Non-pigmented ciliary epithelial cell (primary cell): ENCODE measurements around the gene DPP7.
"Not testable (repeated sequence)": the region's sequence is repeated elsewhere in the genome, so short reads cannot be mapped to it uniquely, and the experiment has no call there.

Experiments
- DNase-seq: peaks from one replicate; pipeline ENCODE4 v3.0.0-alpha.2; 2010; ENCODE audit warnings: low read depth

The DPP7 gene

GRCh38 chr9:137128862-137129455, 14.4 kb upstream of the DPP7 start:
- DNase-seq: no peak

- no peak for DNase-seq
Measured at GRCh38 chr9:137128158-137128861, 13.8 kb upstream of the DPP7 start.

- DNase-seq: no peak
Measured at GRCh38 chr9:137127301-137128157, 13.0 kb upstream of the DPP7 start.

DNA sequence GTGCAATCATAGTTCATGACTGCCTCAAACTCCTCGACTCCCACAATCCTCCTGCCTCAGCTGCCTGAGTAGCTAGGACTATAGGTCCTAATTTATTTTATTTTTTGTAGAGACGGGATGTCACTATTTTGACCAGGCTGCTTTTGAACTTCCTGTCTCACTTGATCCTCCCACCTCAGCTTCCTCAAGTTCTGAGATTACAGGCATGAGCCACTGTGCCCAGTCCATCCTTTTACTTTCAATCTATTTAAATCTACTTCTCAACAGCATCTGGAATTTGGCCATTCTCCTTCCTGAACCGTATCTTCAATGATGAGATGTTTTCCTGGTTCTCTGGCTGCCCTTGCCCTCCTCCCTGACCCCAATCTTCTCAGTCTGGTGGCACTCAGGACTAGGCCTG, 12.3 kb upstream of the DPP7 start:
- DNase-seq: no peak

DNA sequence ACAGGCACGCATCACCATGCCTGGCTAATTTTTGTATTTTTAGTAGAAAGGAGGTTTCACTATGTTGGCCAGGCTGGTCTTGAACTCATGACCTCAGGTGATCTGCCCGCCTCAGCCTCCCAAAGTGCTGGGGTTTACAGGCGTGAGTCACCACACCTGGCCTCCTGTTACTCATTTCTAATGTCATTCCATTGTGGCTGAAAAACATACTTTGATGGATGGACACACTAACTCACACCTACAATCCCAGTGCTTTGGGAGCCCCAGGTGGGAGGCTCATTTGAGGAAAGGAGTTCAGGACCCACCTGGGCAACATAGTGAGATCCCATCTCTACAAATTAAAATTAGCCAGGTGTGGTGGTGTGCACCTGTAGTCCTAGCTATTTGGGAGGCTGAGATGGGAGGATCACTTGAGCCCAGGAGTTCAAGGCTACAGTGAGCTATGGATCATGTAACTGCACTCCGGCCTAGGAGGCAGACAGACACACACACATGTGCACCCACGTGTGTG, 9.5 kb upstream of the DPP7 start:
- not testable (repeated sequence) for DNase-seq

DNA sequence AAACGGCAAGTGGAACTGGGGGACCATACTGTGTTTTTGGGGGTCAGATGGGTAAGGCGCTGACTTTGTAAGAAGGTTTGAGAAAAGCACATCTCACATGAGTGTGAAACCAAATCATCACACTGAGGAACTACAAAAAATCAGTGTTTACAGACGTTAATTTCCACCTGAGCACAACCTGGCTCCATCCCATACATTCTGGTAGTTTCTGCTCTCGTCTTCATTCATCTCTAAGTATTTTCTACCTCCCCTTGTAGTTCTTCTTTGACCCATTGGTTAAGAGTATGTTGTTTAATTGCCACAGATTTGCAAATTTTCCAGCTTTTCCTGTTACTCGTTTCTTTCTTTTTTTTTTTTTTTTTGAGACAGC, 8.9 kb upstream of the DPP7 start:
- DNase-seq: no peak

DNA sequence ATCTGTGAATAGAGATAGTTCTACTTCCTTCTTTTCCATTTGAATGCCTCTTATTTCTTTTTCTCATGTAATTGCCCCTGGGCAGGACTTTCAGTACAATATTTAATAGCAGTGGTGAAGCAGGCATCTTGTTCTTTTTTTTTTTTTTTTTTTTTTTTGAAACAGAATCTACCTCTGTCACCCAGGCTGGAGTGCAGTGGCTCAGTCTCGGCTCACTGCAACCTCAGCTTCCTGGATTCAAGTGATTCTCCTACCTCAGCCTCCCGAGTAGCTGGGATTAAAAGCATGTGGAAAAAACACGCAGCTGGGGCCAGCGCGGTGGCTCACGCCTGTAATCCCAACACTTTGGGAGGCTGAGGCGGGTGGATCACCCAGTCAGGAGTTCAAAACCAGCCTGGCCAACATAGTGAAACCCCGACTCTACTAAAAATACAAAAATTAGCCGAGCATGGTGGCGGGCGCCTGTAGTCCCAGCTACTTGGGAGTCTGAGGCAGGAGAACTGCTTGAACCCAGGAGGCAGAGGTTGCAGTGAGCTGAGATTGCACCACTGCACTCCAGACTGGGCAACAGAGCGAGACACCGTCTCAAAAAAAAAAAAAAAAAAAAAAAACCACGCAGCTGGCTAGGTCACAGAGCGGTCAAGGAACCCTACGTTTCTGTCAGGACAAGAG, 8.4 kb upstream of the DPP7 start:
- not testable (repeated sequence) for DNase-seq

DNA sequence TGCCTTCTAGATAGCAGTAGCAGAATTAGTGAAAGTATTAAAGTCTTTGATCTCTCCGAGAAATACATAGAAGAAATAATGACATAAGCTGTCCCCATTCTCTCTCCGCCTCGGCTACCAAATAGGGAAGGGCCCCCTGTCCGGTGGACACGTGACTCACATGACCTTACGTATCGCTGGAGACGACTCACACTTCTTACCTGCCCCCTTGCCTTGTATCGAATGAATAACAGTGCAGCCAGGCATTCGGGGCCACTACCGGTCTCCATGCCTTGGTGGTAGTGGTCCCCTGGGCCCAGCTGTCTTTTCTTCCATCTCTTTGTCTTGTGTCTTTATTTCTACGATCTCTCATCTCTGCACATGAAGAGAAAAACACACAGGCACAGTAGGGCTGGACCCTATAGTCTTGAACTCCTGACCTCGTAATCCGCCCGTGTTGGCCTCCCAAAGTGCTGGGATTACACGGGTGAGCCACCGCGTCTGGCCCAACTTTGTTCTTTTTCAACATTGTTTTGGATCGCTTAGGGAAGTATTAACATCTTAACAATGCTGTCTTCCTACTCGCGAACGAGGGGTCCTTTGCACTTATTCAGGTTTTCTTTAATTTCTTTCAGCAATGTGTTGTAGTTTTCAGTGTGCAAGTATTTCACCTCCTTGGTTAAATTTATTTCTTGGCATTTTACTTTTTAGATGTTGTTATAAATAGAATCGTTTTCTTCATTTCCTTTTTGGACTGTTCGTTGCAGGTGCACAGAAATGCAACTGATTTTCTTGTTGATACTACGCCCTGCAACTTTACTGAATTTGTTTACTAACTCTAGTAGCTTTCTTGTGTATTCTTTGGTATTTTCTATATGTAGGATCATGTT, 7.6 kb upstream of the DPP7 start:
- DNase-seq: not testable (repeated sequence)

DNA sequence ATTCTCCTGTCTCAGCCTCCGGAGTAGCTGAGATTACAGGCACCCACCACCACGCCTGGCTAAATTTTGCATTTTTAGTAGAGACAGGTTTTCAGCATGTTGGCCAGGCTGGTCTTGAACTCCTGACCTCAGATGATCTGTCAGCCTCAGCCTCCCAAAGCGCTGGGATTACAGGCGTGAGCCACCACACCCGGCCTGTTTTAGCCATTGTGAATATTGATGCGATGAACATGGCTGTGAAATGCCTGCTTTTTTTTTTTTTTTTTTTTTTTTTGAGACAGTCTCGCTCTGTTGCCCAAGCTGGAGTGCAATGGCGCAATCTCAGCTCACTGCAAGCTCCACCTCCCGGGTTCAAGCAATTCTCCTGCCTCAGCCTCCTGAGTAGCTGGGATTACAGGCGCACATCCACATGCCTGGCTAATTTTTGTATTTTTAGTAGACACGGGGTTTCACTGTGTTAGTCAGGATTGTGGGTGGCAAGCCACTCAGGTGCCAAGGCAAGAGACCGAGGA, 3.6 kb upstream of the DPP7 start:
- DNase-seq: not testable (repeated sequence)

GRCh38 chr9:137117269-137117731, 2.8 kb upstream of the DPP7 start:
- DNase-seq: no peak

DNA sequence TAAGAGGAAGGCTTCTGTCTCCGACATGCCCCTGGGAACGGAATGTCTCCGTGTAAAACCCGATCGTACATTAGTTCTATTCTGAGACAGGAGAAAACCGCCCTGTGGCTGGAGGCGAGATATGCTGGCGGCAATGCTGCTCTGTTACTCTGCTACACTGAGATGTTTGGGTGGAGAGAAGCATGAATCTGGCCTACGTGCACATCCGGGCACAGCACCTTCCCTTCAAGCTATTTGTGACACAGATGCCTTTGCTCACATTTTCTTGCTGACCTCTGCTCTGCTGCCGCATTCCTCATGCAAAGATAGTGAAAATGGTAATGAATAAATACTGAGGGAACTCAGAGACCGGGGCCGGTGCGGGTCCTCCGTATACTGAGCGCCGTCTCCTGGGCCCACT, 2.2 kb upstream of the DPP7 start:
- DNase-seq: no peak

DNA sequence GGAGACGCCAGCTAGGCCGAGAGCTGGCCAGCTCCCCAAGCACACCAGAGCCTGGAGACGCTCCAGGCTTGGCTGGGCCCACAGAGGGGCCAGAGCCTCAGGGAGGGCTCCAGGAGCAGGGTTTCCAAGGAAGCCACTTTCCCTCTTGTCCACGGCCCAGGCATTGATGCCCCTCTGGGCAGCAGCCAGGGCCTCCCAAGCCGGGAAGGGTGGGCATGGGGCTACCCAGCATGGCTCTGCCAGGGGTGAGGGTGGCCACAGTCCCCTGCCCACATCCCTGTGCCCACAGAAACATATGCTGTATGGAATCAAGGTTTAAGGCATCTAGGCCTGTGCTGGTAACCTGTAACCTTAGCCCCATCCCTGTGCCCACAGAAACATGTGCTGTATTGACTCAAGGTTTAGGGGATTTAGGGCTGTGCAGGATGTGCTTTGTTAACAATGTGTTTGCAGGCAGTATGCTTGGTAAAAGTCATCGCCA, 1.5 kb upstream of the DPP7 start:
- DNase-seq: no peak

- DNase-seq: no peak
Measured at GRCh38 chr9:137115394-137116026, 977 bp upstream of the DPP7 start.

DNA sequence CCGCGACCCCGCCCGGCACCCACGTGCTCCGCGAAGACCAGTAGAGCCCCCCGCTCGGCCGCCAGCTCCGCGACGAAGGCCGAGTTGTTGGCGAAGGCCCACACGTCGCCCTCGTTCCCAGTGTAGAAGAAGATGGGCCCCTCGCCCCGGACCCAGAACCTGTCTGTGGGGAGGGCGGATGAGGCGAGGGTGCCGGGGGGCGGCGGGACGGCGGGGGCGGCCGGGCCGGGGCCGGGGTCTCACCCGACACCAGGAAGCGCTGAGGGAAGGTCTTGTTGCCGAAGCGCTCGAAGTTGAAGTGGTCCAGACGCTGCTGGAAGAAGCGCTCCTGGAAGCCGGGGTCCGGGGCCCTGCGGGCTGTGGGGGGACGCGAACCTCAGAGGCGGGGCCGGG, 317 bp downstream of the DPP7 start:
- DNase-seq: no peak

- DNase-seq: no peak
Measured at GRCh38 chr9:137113385-137114159, 961 bp downstream of the DPP7 start.

DNA sequence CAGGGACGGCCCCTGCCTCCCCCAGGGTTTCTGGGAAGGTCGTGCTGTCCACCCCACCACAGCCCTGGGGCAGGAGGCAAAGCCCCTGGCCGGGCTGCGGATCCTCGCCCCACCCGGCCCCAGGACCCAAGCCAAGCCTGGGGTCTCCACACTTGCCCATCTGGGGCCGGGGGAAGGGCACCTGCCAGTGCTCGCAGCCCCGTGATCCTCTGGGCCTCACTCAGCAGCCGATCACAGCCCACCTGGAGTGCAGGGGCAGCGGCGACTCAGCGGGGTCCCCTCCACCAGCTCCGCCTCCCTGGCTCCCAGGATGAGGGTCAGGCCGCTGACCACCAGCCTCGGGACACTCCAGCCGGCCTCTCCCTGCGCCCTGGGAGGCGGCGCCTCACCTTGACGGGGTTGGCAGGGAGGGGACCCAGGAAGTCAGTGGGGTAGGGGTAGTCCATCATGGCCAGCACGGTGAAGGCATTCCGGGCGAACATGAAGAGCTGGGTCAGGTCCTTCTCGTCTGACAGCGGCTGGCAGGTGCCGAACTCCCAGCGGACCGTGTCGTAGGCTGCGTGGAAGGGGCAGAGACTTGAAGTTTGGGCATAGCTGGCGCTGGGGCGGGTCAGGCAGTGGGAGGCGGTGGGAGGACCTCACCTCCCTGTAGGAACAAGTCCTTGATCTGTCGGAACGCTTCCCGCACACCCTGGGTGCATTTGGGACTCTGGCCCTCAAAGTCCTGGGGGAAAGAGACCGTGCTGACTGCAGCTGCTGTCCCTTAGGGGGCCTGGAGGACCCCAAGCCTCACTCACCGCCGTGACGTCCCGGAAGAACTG, 1.8 kb downstream of the DPP7 start:
- no peak for DNase-seq

DNA sequence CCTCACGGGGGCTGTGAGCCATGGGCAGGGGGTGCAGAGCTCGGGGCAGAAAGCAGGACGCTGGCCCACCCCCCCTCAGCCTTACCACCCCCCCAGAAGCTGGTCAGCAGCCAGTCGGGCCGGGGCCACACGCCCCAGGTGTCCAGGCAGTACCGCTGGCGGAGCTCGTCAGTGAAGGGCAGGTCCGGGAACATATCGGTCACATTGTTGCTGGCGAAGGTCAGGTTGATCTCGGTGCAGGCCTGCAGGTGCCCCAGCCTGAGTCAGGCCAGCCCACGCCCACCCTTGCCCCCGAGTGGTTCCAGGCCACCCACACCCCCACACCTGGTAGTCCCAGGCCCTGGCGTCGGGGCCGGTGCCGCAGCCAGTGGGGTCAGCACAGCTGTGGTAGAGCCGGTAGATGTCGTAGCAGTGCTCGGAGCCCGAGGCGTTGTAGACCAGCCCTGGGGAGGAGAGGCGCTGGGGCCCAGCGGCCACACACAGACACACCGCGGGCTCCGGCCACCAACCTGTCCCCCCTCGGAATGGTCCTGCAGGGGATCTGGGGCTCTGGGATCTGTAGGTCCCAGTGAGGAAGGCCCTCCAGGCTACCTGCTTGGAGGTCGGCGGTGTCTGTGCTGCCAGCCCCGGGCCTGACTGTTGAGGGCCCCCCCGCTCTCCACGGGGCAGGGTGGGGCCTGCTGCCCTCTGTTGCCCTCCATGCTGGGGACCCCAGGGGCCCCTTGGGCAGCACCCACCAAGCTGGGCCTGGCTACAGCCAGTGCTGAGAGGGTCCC, 2.6 kb downstream of the DPP7 start:
- no peak for DNase-seq
